OCI-LY3 (cell line): ENCODE results near the gene OTUD3.

ENCODE experiments used
- H2AFZ ChIP-seq: fragments of 200-600, 300-600 bp; shearing (Covaris generic); 2 replicates; pipeline ENCODE4 v1.6.0; 2014; ENCODE audit warnings: antibody characterized with exemption, low read depth, low read length
- H3K27ac ChIP-seq: fragments of 200-600, 300-600 bp; sonication (generic); 2 replicates; pipeline ENCODE4 v1.5.1; 2014; ENCODE audit warnings: mild to moderate bottlenecking, low read length, moderate library complexity, mixed read lengths
- H3K27me3 ChIP-seq: fragments of 200-600, 300-600 bp; sonication (generic); 2 replicates; pipeline ENCODE4 v1.6.1; 2014; ENCODE audit warnings: low read depth, low read length, mixed read lengths
- H3K36me3 ChIP-seq: fragments of 200-600, 300-600 bp; sonication (generic); replicated peaks from 2 replicates; pipeline ENCODE3; 2014; ENCODE audit warnings: low read depth, low read length, mixed read lengths
- H3K4me1 ChIP-seq: fragments of 300-600, 200-600 bp; sonication (generic); 2 replicates; pipeline ENCODE4 v1.6.1; 2014; ENCODE audit warnings: low read length, mixed read lengths
- H3K4me2 ChIP-seq: fragments of 200-600, 300-600 bp; sonication (generic); 2 replicates; pipeline ENCODE4 v1.6.1; 2014; ENCODE audit warnings: low read length, mixed read lengths
- H3K4me3 ChIP-seq: fragments of 300-600, 200-600 bp; sonication (generic); 2 replicates; pipeline ENCODE4 v1.5.1; 2014; ENCODE audit warnings: antibody characterized with exemption, mild to moderate bottlenecking, low read length, moderate library complexity
- H3K79me2 ChIP-seq: fragments of 300-600, 200-600 bp; shearing (Covaris generic); 2 replicates; pipeline ENCODE4 v1.6.1; 2014; ENCODE audit warnings: mild to moderate bottlenecking, low read length, mixed read lengths
- H3K9ac ChIP-seq: fragments of 300-600, 200-600 bp; shearing (Covaris generic); 2 replicates; pipeline ENCODE4 v1.6.0; 2014; ENCODE audit warnings: mild to moderate bottlenecking, low read length, moderate library complexity
- H3K9me3 ChIP-seq: fragments of 200-600, 300-600 bp; shearing (Covaris generic); 2 replicates; pipeline ENCODE4 v1.6.1; 2014; ENCODE audit warnings: low read length, mixed read lengths; ENCODE audit not compliant: insufficient read depth
- H4K20me1 ChIP-seq: fragments of 200-600, 300-600 bp; sonication (generic); 2 replicates; pipeline ENCODE4 v1.6.1; 2016; ENCODE audit warnings: low read length, mixed read lengths; ENCODE audit not compliant: insufficient read depth
- EZH2phosphoT487 ChIP-seq: fragments of 200-600 bp; shearing (Covaris generic); IDR thresholded peaks from 2 replicates; pipeline ENCODE4 v1.6.1; 2018; ENCODE audit warnings: antibody characterized with exemption, mixed run types, low read depth
- TF ChIP-seq, protein P1 (sequence below): fragments of 200-600, 300-600 bp; sonication (generic); IDR thresholded peaks from 2 replicates; pipeline ENCODE4 v1.5.1; 2014; ENCODE audit warnings: antibody characterized with exemption, low read length, low read depth

Gene OTUD3

DNA sequence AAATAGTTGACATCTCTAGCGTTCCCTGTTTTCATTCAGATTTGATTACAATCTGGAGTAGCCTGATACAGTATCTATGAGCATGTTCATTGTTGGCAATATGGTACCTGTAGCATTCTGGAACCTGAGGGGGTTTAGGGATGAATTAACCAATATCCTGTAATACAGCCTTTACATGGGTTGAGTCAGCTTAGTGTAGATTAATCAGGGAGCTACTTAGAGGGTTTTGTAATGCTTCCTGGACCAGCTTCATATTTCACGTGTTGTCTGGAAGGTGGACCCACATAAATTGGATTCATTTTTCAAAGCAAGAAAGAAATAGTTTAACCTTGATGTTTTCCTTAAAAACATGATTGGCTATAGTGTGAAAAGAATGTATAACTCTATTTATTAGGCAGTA lies 3.6 kb downstream of the OTUD3 start:
- peaks cover 79% of the 10 kb centered on the region for H3K79me2 ChIP-seq
- peaks cover 14% of the 10 kb centered on the region for H3K4me1 ChIP-seq
- no peak overlapping the region for H3K4me3 ChIP-seq
- no peak overlapping the region for H3K27ac ChIP-seq
- H2AFZ ChIP-seq, result no peak overlapping the region
- H3K9ac ChIP-seq, result no peak overlapping the region
- H4K20me1 ChIP-seq, result peaks cover 30% of the 10 kb centered on the region
- H3K27me3 ChIP-seq, result no peaks in the 10 kb centered on the region
- TF ChIP-seq, protein P1, sequence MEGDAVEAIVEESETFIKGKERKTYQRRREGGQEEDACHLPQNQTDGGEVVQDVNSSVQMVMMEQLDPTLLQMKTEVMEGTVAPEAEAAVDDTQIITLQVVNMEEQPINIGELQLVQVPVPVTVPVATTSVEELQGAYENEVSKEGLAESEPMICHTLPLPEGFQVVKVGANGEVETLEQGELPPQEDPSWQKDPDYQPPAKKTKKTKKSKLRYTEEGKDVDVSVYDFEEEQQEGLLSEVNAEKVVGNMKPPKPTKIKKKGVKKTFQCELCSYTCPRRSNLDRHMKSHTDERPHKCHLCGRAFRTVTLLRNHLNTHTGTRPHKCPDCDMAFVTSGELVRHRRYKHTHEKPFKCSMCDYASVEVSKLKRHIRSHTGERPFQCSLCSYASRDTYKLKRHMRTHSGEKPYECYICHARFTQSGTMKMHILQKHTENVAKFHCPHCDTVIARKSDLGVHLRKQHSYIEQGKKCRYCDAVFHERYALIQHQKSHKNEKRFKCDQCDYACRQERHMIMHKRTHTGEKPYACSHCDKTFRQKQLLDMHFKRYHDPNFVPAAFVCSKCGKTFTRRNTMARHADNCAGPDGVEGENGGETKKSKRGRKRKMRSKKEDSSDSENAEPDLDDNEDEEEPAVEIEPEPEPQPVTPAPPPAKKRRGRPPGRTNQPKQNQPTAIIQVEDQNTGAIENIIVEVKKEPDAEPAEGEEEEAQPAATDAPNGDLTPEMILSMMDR, result no peak
- no peak for TF ChIP-seq EZH2phosphoT487
- H3K9me3 ChIP-seq, result no peaks in the 10 kb centered on the region
- no peak overlapping the region for H3K4me2 ChIP-seq
- H3K36me3 ChIP-seq, result peaks cover 4% of the 10 kb centered on the region

DNA sequence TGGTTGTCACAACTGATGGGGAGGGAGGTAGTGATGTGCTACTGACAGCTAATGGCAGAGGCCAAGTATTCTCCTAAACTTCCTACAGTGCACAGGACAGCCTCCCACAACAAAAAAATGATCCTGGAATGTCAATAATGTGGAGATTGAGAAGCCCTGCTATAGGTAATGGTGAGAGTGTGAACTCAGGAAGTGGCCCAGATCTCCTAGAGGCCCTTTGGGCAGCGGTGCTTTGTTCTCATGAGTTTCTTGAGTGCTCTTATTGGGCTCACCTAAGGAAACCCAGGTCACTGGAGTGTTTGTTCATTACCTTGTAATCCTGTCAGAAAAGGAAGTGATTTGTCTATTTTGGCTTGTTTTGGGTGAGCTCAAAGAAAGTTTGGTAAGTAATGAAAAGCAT lies 5.9 kb downstream of the OTUD3 start:
- Histone ChIP-seq H3K9me3 (no peaks in the 10 kb centered on the region), H3K9ac (no peak overlapping the region), H3K4me3 (no peak overlapping the region), H2AFZ (no peak overlapping the region), H3K27me3 (no peaks in the 10 kb centered on the region), H4K20me1 (peaks cover 35% of the 10 kb centered on the region), H3K4me1 (peaks cover 27% of the 10 kb centered on the region), H3K27ac (no peak overlapping the region), H3K79me2 (peaks cover 71% of the 10 kb centered on the region), H3K36me3 (peaks cover 18% of the 10 kb centered on the region), H3K4me2 (no peak overlapping the region)
- TF ChIP-seq, protein P1, result no peak
- no peak for TF ChIP-seq EZH2phosphoT487

DNA sequence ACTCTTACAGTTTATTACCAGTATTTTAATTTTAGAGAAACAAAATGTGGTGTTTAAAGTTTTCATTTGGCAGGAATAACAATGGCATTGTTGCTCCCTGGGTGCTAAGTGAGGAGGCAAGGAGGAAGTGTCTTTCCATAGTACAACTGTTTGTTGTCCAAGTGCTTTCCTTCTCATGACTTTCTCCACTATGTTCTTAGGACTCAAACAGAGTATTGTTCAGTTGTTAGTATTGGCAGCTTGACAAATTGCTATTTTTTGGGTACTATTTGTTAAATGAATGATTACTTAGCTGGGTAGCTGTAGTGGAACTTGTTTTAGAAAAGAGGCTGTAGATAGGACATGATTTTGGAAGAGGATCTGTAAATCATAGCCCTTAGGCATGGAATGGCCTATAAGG lies 7.5 kb downstream of the OTUD3 start:
- H3K27ac ChIP-seq, result no peak overlapping the region
- TF ChIP-seq EZH2phosphoT487, result no peak
- TF ChIP-seq, protein P1, result no peak
- no peak overlapping the region for H3K4me3 ChIP-seq
- peaks cover 55% of the 10 kb centered on the region for H3K79me2 ChIP-seq
- peaks cover 20% of the 10 kb centered on the region for H3K4me1 ChIP-seq
- H4K20me1 ChIP-seq, result peaks cover 27% of the 10 kb centered on the region
- no peaks in the 10 kb centered on the region for H3K9me3 ChIP-seq
- H3K27me3 ChIP-seq, result no peaks in the 10 kb centered on the region
- H2AFZ ChIP-seq, result no peak overlapping the region
- no peak overlapping the region for H3K4me2 ChIP-seq
- no peak overlapping the region for H3K9ac ChIP-seq
- H3K36me3 ChIP-seq, result peaks cover 20% of the 10 kb centered on the region

DNA sequence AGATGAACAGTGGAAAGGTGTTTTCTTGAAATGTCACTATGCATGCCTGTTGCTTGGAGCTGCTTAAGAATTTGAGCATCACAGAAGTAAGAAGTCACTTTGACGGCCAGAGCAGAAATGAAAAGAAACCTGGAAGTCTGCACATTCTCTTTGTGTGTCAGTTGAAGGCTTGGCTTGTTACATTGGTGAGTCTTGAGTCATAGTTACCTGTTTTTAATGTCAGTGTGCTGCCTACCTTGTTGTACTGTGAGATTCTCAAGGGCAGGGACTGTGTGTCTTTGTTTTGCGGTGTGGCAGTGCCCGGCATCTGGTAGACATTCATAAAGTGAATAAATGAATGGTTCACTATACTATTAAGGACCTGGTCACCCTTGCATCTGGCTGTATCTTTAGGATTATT lies 9.9 kb downstream of the OTUD3 start:
- no peak overlapping the region for H3K4me3 ChIP-seq
- no peaks in the 10 kb centered on the region for H3K27me3 ChIP-seq
- H3K36me3 ChIP-seq, result peaks cover 22% of the 10 kb centered on the region
- peak overlapping the region; percentile 9; the same call in 1 of the 2 replicates for H3K4me2 ChIP-seq
- H3K9me3 ChIP-seq, result no peaks in the 10 kb centered on the region
- H2AFZ ChIP-seq, result no peak overlapping the region
- TF ChIP-seq EZH2phosphoT487, result no peak
- TF ChIP-seq, protein P1, result no peak
- H3K27ac ChIP-seq, result no peak overlapping the region
- H3K9ac ChIP-seq, result no peak overlapping the region
- peaks cover 20% of the 10 kb centered on the region for H3K4me1 ChIP-seq
- H3K79me2 ChIP-seq, result peaks cover 34% of the 10 kb centered on the region
- H4K20me1 ChIP-seq, result peaks cover 18% of the 10 kb centered on the region; the same call in 1 of the 2 replicates
